Measurements from ENCODE around the gene DCLK2. TPM values are rescaled to one million over a fixed set of nuclear protein-coding genes. Genes with fewer than 3 reads are reported as not detected.

The DCLK2 gene
- polyA plus RNA-seq, 4 donors, result 0.67 to 1.9 (median 1.1) TPM

DNA sequence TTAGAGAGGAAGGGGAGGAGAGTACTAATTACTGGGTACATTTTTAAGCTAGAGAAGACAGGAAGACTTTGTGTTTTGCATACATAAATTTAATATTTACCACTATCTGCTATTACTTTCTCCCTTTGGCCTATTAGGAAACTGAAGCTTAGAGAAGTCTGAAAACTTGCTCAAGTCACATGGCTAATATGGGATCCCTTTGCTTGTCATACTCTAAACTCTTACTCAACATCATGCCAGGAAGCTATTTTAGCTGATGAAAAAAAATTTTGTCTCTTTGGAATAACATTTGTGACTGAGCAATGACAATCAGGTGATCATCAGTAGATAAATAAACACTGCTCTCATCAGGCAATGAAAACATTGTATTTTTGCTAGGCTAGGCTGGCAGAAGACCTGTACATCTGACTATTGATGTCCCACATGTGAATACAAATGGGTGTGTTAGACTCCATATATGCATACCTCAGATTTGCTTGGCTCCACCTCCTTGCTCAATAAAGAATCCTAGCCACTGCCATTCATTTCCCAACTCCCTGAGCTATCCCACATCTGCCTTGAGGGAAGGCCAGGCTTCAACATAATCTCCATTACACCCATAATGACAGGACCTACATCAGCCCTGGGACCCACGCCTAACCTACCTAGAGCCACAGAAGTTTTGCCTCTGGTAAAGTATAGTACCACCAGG is 17.0 kb upstream of the DCLK2 start:
- no peak for FAIRE-seq
- DNase-seq, result no peak

DNA sequence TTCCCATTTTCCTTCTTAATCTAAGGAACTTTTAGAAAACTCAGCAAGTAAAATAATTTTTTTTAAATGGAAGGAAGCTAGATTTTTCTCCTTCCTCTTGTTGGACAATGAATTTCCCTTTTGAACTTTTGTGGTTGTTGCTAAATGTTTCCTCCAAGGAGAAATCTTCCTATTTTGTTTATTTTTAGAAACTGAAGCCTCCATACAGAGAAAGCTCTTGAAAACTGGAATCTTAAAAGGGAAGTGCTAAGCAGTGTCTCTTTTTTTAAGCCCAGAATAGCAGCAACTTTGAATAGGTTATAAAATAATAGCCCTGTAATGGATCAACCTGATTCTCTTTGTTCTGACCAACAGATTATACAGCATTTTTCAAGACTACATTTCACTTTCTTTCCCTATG is 15.1 kb upstream of the DCLK2 start:
- H3K36me3 ChIP-seq (ENCODE audit: control insufficient read depth in 3 of 3, insufficient read depth in 2 of 3, low read depth in 1 of 3, low read length in 3 of 3), result no peaks in the 10 kb centered on the region
- no peaks in the 10 kb centered on the region for H3K4me1 ChIP-seq (ENCODE audit: control insufficient read depth in 3 of 3, insufficient read depth in 2 of 3, low read depth in 1 of 3, low read length in 2 of 3)
- DNase-seq (no peak), FAIRE-seq (no peak)
- no peaks in the 10 kb centered on the region for H3K27me3 ChIP-seq (ENCODE audit: control insufficient read depth in 3 of 3, insufficient read depth in 3 of 3, low read length in 3 of 3)
- peaks cover 0 to 2% of the 10 kb centered on the region in 2 donors for H3K9me3 ChIP-seq (ENCODE audit: control insufficient read depth in 2 of 2, insufficient read depth in 1 of 2, low read depth in 1 of 2, low read length in 1 of 2)
- no peak overlapping the region for H3K4me3 ChIP-seq (ENCODE audit: low read depth in 1 of 3, low read length in 3 of 3)
- no peak overlapping the region for H3K27ac ChIP-seq (ENCODE audit: low read depth in 1 of 3, low read length in 2 of 3)

More for the DNA sequence above, 17.0 kb upstream of the DCLK2 start:
- no peaks in the 10 kb centered on the region for H3K27me3 ChIP-seq (ENCODE audit: control insufficient read depth in 3 of 3, insufficient read depth in 3 of 3, low read length in 3 of 3)
- no peaks in the 10 kb centered on the region for H3K36me3 ChIP-seq (ENCODE audit: control insufficient read depth in 3 of 3, insufficient read depth in 2 of 3, low read depth in 1 of 3, low read length in 3 of 3)
- peaks cover 0 to 3% of the 10 kb centered on the region in 2 donors for H3K9me3 ChIP-seq (ENCODE audit: control insufficient read depth in 2 of 2, insufficient read depth in 1 of 2, low read depth in 1 of 2, low read length in 1 of 2)
- no peak overlapping the region for H3K4me3 ChIP-seq (ENCODE audit: low read depth in 1 of 3, low read length in 3 of 3)
- 48 to 96% (median 78%) methylated on average over 1 of the region's 1 CpG for WGBS, 3 donors
- no peaks in the 10 kb centered on the region for H3K4me1 ChIP-seq (ENCODE audit: control insufficient read depth in 3 of 3, insufficient read depth in 2 of 3, low read depth in 1 of 3, low read length in 2 of 3)
- no peak overlapping the region for H3K27ac ChIP-seq (ENCODE audit: low read depth in 1 of 3, low read length in 2 of 3)

DNA sequence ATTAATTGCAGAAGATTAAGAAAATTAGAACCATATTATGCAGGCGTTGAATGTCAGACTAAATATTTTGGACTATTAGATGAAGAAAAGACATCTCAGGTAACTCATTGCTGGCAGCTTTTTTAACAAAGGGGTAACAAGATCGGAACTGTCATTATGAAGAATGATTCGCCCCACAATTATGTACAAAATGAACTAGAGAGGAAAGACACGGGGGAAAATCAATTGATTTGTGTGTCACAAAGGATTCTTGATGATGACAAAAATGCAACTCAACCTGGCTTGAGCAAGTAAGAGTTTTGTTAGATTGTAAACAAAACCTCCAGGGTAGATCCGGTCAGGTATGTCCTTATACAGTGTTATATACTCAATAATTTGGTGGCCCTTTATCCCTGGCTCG is 12.5 kb upstream of the DCLK2 start:
- DNase-seq (no peak), FAIRE-seq (no peak)
- Histone ChIP-seq H3K9me3 (ENCODE audit: control insufficient read depth in 2 of 2, insufficient read depth in 1 of 2, low read depth in 1 of 2, low read length in 1 of 2) (no peaks in the 10 kb centered on the region), H3K4me3 (ENCODE audit: low read depth in 1 of 3, low read length in 3 of 3) (no peak overlapping the region), H3K36me3 (ENCODE audit: control insufficient read depth in 3 of 3, insufficient read depth in 2 of 3, low read depth in 1 of 3, low read length in 3 of 3) (no peaks in the 10 kb centered on the region), H3K4me1 (ENCODE audit: control insufficient read depth in 3 of 3, insufficient read depth in 2 of 3, low read depth in 1 of 3, low read length in 2 of 3) (no peaks in the 10 kb centered on the region), H3K27me3 (ENCODE audit: control insufficient read depth in 3 of 3, insufficient read depth in 3 of 3, low read length in 3 of 3) (no peaks in the 10 kb centered on the region), H3K27ac (ENCODE audit: low read depth in 1 of 3, low read length in 2 of 3) (no peak overlapping the region)
- 81 to 83% (median 82%) methylated on average over 6 of the region's 6 CpGs for WGBS, 3 donors

DNA sequence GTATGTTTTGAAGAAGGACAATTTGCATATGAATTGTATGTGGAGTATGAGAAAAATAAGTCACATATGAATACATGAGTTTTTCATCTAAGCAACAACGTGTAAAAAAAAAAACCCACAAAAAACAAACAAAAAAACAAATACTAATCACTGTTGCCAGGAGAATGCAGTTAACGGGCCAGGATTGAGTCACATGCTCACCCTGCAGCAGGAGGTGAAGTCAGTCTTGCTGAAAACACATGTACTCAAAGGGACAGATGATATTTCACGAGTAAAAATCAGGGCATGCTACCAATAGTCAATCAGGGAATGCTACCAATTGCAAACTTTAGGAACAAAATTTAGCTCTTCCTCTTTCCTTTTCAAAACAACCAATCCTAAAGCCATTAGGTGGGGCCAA is 10.4 kb upstream of the DCLK2 start:
- Histone ChIP-seq H3K4me3 (ENCODE audit: low read depth in 1 of 3, low read length in 3 of 3) (no peak overlapping the region), H3K36me3 (ENCODE audit: control insufficient read depth in 3 of 3, insufficient read depth in 2 of 3, low read depth in 1 of 3, low read length in 3 of 3) (no peaks in the 10 kb centered on the region), H3K27me3 (ENCODE audit: control insufficient read depth in 3 of 3, insufficient read depth in 3 of 3, low read length in 3 of 3) (no peaks in the 10 kb centered on the region), H3K9me3 (ENCODE audit: control insufficient read depth in 2 of 2, insufficient read depth in 1 of 2, low read depth in 1 of 2, low read length in 1 of 2) (no peaks in the 10 kb centered on the region), H3K4me1 (ENCODE audit: control insufficient read depth in 3 of 3, insufficient read depth in 2 of 3, low read depth in 1 of 3, low read length in 2 of 3) (no peaks in the 10 kb centered on the region), H3K27ac (ENCODE audit: low read depth in 1 of 3, low read length in 2 of 3) (no peak overlapping the region)
- DNase-seq, result no peak
- FAIRE-seq, result no peak
- WGBS, 3 donors, result 50 to 78% (median 59%) methylated on average over 3 of the region's 3 CpGs

GRCh38 chr4:150068300-150068960 is 9.8 kb upstream of the DCLK2 start:
- Histone ChIP-seq H3K36me3 (ENCODE audit: control insufficient read depth in 3 of 3, insufficient read depth in 2 of 3, low read depth in 1 of 3, low read length in 3 of 3) (no peaks in the 10 kb centered on the region), H3K27ac (ENCODE audit: low read depth in 1 of 3, low read length in 2 of 3) (no peak overlapping the region), H3K27me3 (ENCODE audit: control insufficient read depth in 3 of 3, insufficient read depth in 3 of 3, low read length in 3 of 3) (no peaks in the 10 kb centered on the region), H3K4me1 (ENCODE audit: control insufficient read depth in 3 of 3, insufficient read depth in 2 of 3, low read depth in 1 of 3, low read length in 2 of 3) (no peaks in the 10 kb centered on the region), H3K4me3 (ENCODE audit: low read depth in 1 of 3, low read length in 3 of 3) (no peak overlapping the region), H3K9me3 (ENCODE audit: control insufficient read depth in 2 of 2, insufficient read depth in 1 of 2, low read depth in 1 of 2, low read length in 1 of 2) (no peaks in the 10 kb centered on the region)
- 68 to 85% (median 83%) methylated on average over 6 of the region's 6 CpGs for WGBS, 3 donors
- FAIRE-seq (no peak), DNase-seq (no peak)

- H3K36me3 ChIP-seq (ENCODE audit: control insufficient read depth in 3 of 3, insufficient read depth in 2 of 3, low read depth in 1 of 3, low read length in 3 of 3), result no peaks in the 10 kb centered on the region
- DNase-seq (no peak), FAIRE-seq (no peak)
- no peaks in the 10 kb centered on the region for H3K27me3 ChIP-seq (ENCODE audit: control insufficient read depth in 3 of 3, insufficient read depth in 3 of 3, low read length in 3 of 3)
- no peak overlapping the region for H3K4me3 ChIP-seq (ENCODE audit: low read depth in 1 of 3, low read length in 3 of 3)
- H3K4me1 ChIP-seq (ENCODE audit: control insufficient read depth in 3 of 3, insufficient read depth in 2 of 3, low read depth in 1 of 3, low read length in 2 of 3), result no peaks in the 10 kb centered on the region
- 17 to 39% (median 29%) methylated on average over 1 of the region's 1 CpG for WGBS, 3 donors
- H3K27ac ChIP-seq (ENCODE audit: low read depth in 1 of 3, low read length in 2 of 3), result no peak overlapping the region
- no peaks in the 10 kb centered on the region for H3K9me3 ChIP-seq (ENCODE audit: control insufficient read depth in 2 of 2, insufficient read depth in 1 of 2, low read depth in 1 of 2, low read length in 1 of 2)
Observed at GRCh38 chr4:150069353-150069752, 8.9 kb upstream of the DCLK2 start.

DNA sequence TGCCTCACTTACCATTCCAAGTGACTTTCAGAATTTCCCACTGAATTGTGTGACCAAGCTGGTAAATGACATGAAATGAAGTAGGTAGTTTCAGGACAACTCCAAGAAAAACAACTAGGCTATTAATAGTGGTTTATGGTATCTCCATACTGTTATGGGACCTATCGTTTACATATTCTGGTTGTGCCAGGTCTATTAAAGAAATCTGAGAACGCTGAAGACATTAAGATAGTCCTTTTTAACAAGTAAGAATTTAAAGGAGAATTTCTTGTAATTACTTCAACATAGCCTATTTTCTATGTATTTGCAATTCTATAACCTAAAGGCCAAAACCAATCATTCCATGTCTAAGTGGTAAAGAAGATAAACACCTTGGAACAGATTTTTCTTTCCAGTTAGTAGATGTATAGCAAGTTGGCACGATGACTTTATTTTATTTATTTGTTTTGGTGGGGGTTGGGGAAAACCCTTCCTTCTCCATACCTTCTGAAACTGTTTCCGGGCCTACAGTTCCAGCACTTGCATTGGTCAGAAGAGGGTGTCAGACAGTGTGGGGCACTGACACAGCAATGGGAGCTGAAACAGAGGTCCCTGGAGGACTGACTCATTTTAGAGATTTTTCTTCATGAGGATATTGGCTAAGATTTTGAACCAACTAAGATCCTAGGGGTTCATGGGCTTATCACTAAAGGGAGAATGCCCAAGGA is 7.6 kb upstream of the DCLK2 start:
- H3K9me3 ChIP-seq (ENCODE audit: control insufficient read depth in 2 of 2, insufficient read depth in 1 of 2, low read depth in 1 of 2, low read length in 1 of 2), result no peaks in the 10 kb centered on the region
- H3K4me3 ChIP-seq (ENCODE audit: low read depth in 1 of 3, low read length in 3 of 3), result no peak overlapping the region
- 54 to 81% (median 69%) methylated on average over 4 of the region's 4 CpGs for WGBS, 3 donors
- no peaks in the 10 kb centered on the region for H3K27me3 ChIP-seq (ENCODE audit: control insufficient read depth in 3 of 3, insufficient read depth in 3 of 3, low read length in 3 of 3)
- H3K27ac ChIP-seq (ENCODE audit: low read depth in 1 of 3, low read length in 2 of 3), result no peak overlapping the region
- H3K4me1 ChIP-seq (ENCODE audit: control insufficient read depth in 3 of 3, insufficient read depth in 2 of 3, low read depth in 1 of 3, low read length in 2 of 3), result no peaks in the 10 kb centered on the region
- H3K36me3 ChIP-seq (ENCODE audit: control insufficient read depth in 3 of 3, insufficient read depth in 2 of 3, low read depth in 1 of 3, low read length in 3 of 3), result no peaks in the 10 kb centered on the region
- no peak for DNase-seq
- FAIRE-seq, result no peak

DNA sequence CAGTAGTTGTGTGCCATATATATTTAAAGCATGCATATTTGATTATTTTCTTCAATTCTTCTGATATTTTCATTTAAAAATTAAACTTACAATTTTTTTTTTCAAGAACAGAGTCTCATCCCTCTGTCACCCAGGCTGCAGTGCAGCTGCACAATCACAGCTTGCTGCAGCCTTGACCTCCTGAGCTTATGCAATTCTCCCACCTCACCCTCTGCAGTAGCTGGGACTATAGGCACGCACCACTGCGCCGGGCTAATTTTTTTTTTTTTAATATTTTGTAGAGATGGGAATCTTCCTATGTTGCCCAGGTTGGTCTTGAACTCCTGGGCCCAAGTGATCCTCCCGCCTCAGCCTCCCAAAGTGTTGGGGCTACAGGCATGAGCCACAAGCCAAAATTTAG is 5.8 kb upstream of the DCLK2 start:
- DNase-seq (no peak), FAIRE-seq (no peak)
- H3K27ac ChIP-seq (ENCODE audit: low read depth in 1 of 3, low read length in 2 of 3), result no peak overlapping the region
- no peaks in the 10 kb centered on the region for H3K9me3 ChIP-seq (ENCODE audit: control insufficient read depth in 2 of 2, insufficient read depth in 1 of 2, low read depth in 1 of 2, low read length in 1 of 2)
- WGBS, 3 donors, result 94 to 97% (median 95%) methylated on average over 4 of the region's 4 CpGs
- peaks cover 0 to 13% (median 0%) of the 10 kb centered on the region in 3 donors for H3K27me3 ChIP-seq (ENCODE audit: control insufficient read depth in 3 of 3, insufficient read depth in 3 of 3, low read length in 3 of 3)
- no peaks in the 10 kb centered on the region for H3K4me1 ChIP-seq (ENCODE audit: control insufficient read depth in 3 of 3, insufficient read depth in 2 of 3, low read depth in 1 of 3, low read length in 2 of 3)
- H3K36me3 ChIP-seq (ENCODE audit: control insufficient read depth in 3 of 3, insufficient read depth in 2 of 3, low read depth in 1 of 3, low read length in 3 of 3), result no peaks in the 10 kb centered on the region
- H3K4me3 ChIP-seq (ENCODE audit: low read depth in 1 of 3, low read length in 3 of 3), result no peak overlapping the region
